H1 (cell line): ENCODE measurements around the gene CHN2. TPM values are rescaled to one million over a fixed set of nuclear protein-coding genes. Genes with fewer than 3 reads are reported as not detected.
A peak's percentile ranks its signal among the peaks of the same experiment; 100 is the strongest.

Experiments
- CTCF ChIA-PET: fragments of 300-600 bp; sonication (Branson Sonifier 250); formaldehyde crosslinking; loops from one replicate; lab custom pipeline; 2021; ENCODE audit not compliant: partially characterized antibody; lab: Charles Lee
- POLR2A ChIA-PET: fragments of 300-600 bp; sonication (Branson Sonifier 250); formaldehyde crosslinking; loops from one replicate; lab custom pipeline; 2021; ENCODE audit warnings: inconsistent platforms; ENCODE audit not compliant: partially characterized antibody; lab: Charles Lee
- DNase-seq, 2 experiments: peaks; one replicate each; pipeline versions ENCODE4 v3.0.0 to v3.0.0-alpha.2; 2010 to 2022; ENCODE audit warnings: low spot score in 2 of 2, low read depth in 1 of 2, mixed read lengths in 1 of 2
- FAIRE-seq: peaks from 2 replicates; lab custom pipeline; 2011; peaks lifted over from hg19 to GRCh38; lab: Jason Lieb, UNC
- H2AFZ ChIP-seq: 2 replicates; pipeline ENCODE4 v1.8.1; 2012; ENCODE audit warnings: low read length, inconsistent platforms
- H2AK5ac ChIP-seq: 2 replicates; pipeline ENCODE4 v1.6.1; 2013; ENCODE audit warnings: low read depth, low read length
- H2BK120ac ChIP-seq: replicated peaks from 2 replicates; pipeline ENCODE3; 2013; ENCODE audit warnings: low read depth, low read length, inconsistent platforms
- H2BK12ac ChIP-seq: 2 replicates; pipeline ENCODE4 v1.6.1; 2013; ENCODE audit warnings: low read depth, low read length
- H2BK15ac ChIP-seq: 2 replicates; pipeline ENCODE4 v1.6.1; 2013; ENCODE audit warnings: low read length
- H2BK20ac ChIP-seq: 2 replicates; pipeline ENCODE4 v1.6.1; 2013; ENCODE audit warnings: low read length
- H2BK5ac ChIP-seq: 2 replicates; pipeline ENCODE4 v1.6.1; 2013; ENCODE audit warnings: low read depth, low read length
- H3K14ac ChIP-seq: 2 replicates; pipeline ENCODE4 v1.6.1; 2013; ENCODE audit warnings: inconsistent platforms; ENCODE audit not compliant: insufficient read length
- H3K18ac ChIP-seq: 2 replicates; pipeline ENCODE4 v1.6.1; 2013; ENCODE audit warnings: low read length; ENCODE audit errors: extremely low read depth
- H3K23ac ChIP-seq: 2 replicates; pipeline ENCODE4 v1.6.1; 2013; ENCODE audit warnings: inconsistent platforms; ENCODE audit not compliant: insufficient read length
- H3K23me2 ChIP-seq: 2 replicates; pipeline ENCODE4 v1.6.1; 2013; ENCODE audit warnings: low read depth, low read length
- H3K27ac ChIP-seq: 2 replicates; pipeline ENCODE4 v1.6.1; 2011; ENCODE audit warnings: low read depth, low read length, inconsistent platforms
- H3K27me3 ChIP-seq, 4 experiments: replicated peaks in 1 of 4; 1 replicate in 1 of 4; 2 replicates in 3 of 4; pipeline versions ENCODE4 v1.6.1 to v1.8.1; 2011 to 2013; ENCODE audit warnings: low read length in 3 of 4, mild to moderate bottlenecking in 3 of 4, inconsistent platforms in 2 of 4, mixed read lengths in 2 of 4, moderate library complexity in 1 of 4; ENCODE audit not compliant: control insufficient read depth in 3 of 4, insufficient read depth in 3 of 4; ENCODE audit errors: extremely low read depth in 1 of 4
- H3K36me3 ChIP-seq, 4 experiments: 2 replicates each; pipeline versions ENCODE4 v1.6.1 to v1.8.1; 2011 to 2013; ENCODE audit warnings: mild to moderate bottlenecking in 4 of 4, low read length in 3 of 4, moderate library complexity in 2 of 4, control low read depth in 1 of 4, inconsistent platforms in 1 of 4; ENCODE audit not compliant: insufficient read depth in 4 of 4, control insufficient read depth in 2 of 4
- H3K4ac ChIP-seq: replicated peaks from 2 replicates; pipeline ENCODE3; 2013; ENCODE audit warnings: low read length, low read depth, mixed read lengths, inconsistent platforms; ENCODE audit not compliant: insufficient read length
- H3K4me1 ChIP-seq, 4 experiments: replicated peaks in 1 of 4; 1 replicate in 1 of 4; 2 replicates in 3 of 4; pipeline versions ENCODE4 v1.6.1 to v1.8.1; 2011 to 2013; ENCODE audit warnings: low read length in 3 of 4, inconsistent platforms in 2 of 4, mixed read lengths in 1 of 4; ENCODE audit not compliant: insufficient read depth in 4 of 4, control insufficient read depth in 3 of 4
- H3K4me2 ChIP-seq, 2 experiments: 2 replicates each; pipeline versions ENCODE4 v1.6.1 to v1.8.1; 2011 to 2013; ENCODE audit warnings: low read depth in 2 of 2, low read length in 2 of 2, control low read depth in 1 of 2, inconsistent platforms in 1 of 2, mild to moderate bottlenecking in 1 of 2; ENCODE audit not compliant: insufficient read depth in 1 of 2
- H3K4me3 ChIP-seq, 4 experiments: fragments of 200-600, 300-600 bp in 1 of 4; sonication (generic), shearing (Covaris generic), sonication (Bioruptor Twin) in 1 of 4; 2 replicates each; pipeline versions ENCODE4 v1.5.1 to v1.8.1; 2011 to 2016; ENCODE audit warnings: low read length in 4 of 4, low read depth in 3 of 4, control low read depth in 2 of 4, inconsistent platforms in 2 of 4, mild to moderate bottlenecking in 2 of 4, mixed read lengths in 1 of 4, moderate library complexity in 1 of 4; ENCODE audit not compliant: insufficient read depth in 2 of 4; ENCODE audit errors: extremely low read depth in 1 of 4
- H3K56ac ChIP-seq: replicated peaks from 2 replicates; pipeline ENCODE3; 2013; ENCODE audit warnings: low read depth, mild to moderate bottlenecking, mixed read lengths, low read length, inconsistent platforms; ENCODE audit not compliant: insufficient read length
- H3K79me1 ChIP-seq: 2 replicates; pipeline ENCODE4 v1.6.1; 2013; ENCODE audit warnings: low read depth, low read length, control low read depth
- H3K79me2 ChIP-seq, 2 experiments: 2 replicates each; pipeline versions ENCODE4 v1.6.1 to v1.8.1; 2012 to 2013; ENCODE audit warnings: low read length in 2 of 2, mild to moderate bottlenecking in 2 of 2, inconsistent platforms in 1 of 2; ENCODE audit not compliant: insufficient read depth in 2 of 2, control insufficient read depth in 1 of 2
- H3K9ac ChIP-seq, 4 experiments: replicated peaks in 1 of 4; 1 replicate in 1 of 4; 2 replicates in 3 of 4; pipeline versions ENCODE4 v1.6.1 to v1.8.1; 2011 to 2013; ENCODE audit warnings: low read depth in 3 of 4, low read length in 3 of 4, control low read depth in 2 of 4, mild to moderate bottlenecking in 2 of 4, moderate library complexity in 2 of 4, inconsistent platforms in 1 of 4; ENCODE audit errors: extremely low read depth in 1 of 4
- H3K9me3 ChIP-seq, 2 experiments: 2 replicates each; pipeline versions ENCODE4 v1.6.1 to v1.8.1; 2012 to 2013; ENCODE audit warnings: mild to moderate bottlenecking in 2 of 2, moderate library complexity in 2 of 2, control low read depth in 1 of 2, inconsistent platforms in 1 of 2, low read depth in 1 of 2, low read length in 1 of 2, mixed read lengths in 1 of 2; ENCODE audit not compliant: insufficient read depth in 2 of 2
- H4K20me1 ChIP-seq, 2 experiments: replicated peaks in 1 of 2; 2 replicates each; pipeline versions ENCODE3 to v1.8.1; 2011 to 2013; ENCODE audit warnings: inconsistent platforms in 2 of 2, low read length in 2 of 2, mild to moderate bottlenecking in 1 of 2; ENCODE audit not compliant: insufficient read depth in 2 of 2, control insufficient read depth in 1 of 2
- H4K5ac ChIP-seq: 2 replicates; pipeline ENCODE4 v1.6.1; 2013; ENCODE audit warnings: low read length, low read depth, mixed read lengths, inconsistent platforms; ENCODE audit not compliant: insufficient read length
- H4K8ac ChIP-seq: 2 replicates; pipeline ENCODE4 v1.8.0; 2013; ENCODE audit warnings: mild to moderate bottlenecking, moderate library complexity, low read length, inconsistent platforms; ENCODE audit not compliant: insufficient read depth; ENCODE audit errors: extremely low read depth
- H4K91ac ChIP-seq: replicated peaks from 2 replicates; pipeline ENCODE3; 2013; ENCODE audit warnings: low read length, mixed read lengths, inconsistent platforms; ENCODE audit not compliant: insufficient read length
- BACH1 ChIP-seq: IDR thresholded peaks from 2 replicates; pipeline ENCODE4 v1.6.1; 2012; ENCODE audit warnings: low read length, improper control_type of control experiment
- BCL11A ChIP-seq, 2 experiments: IDR thresholded peaks; one replicate each; pipeline ENCODE4 v1.6.1; 2011; ENCODE audit warnings: low read depth in 2 of 2, low read length in 2 of 2, mild to moderate bottlenecking in 2 of 2
- BRCA1 ChIP-seq: IDR thresholded peaks from 2 replicates; pipeline ENCODE4 v1.6.1; 2012; ENCODE audit warnings: low read depth, low read length, improper control_type of control experiment
- EP300 ChIP-seq, 2 experiments: IDR thresholded peaks; 1 replicate in 1 of 2; 2 replicates in 1 of 2; pipeline ENCODE4 v1.6.1; 2011 to 2012; ENCODE audit warnings: low read depth in 2 of 2, low read length in 2 of 2, mild to moderate bottlenecking in 2 of 2, borderline replicate concordance in 1 of 2, inconsistent platforms in 1 of 2, moderate library complexity in 1 of 2
- GABPA ChIP-seq: IDR thresholded peaks from 2 replicates; pipeline ENCODE4 v1.6.1; 2011; ENCODE audit warnings: mild to moderate bottlenecking, low read length, moderate library complexity, borderline replicate concordance; ENCODE audit not compliant: insufficient read depth
- HDAC2 ChIP-seq, 2 experiments: fragments of 300-600 bp in 1 of 2; sonication (generic) in 1 of 2; IDR thresholded peaks; 2 replicates each; pipeline ENCODE4 v1.6.1; 2011 to 2012; ENCODE audit warnings: low read depth in 2 of 2, low read length in 2 of 2, mild to moderate bottlenecking in 2 of 2, moderate library complexity in 2 of 2, borderline replicate concordance in 1 of 2, inconsistent platforms in 1 of 2
- NANOG ChIP-seq: IDR thresholded peaks from 2 replicates; pipeline ENCODE4 v1.6.1; 2011; ENCODE audit warnings: low read length, low read depth, mild to moderate bottlenecking, inconsistent platforms; ENCODE audit not compliant: insufficient read depth, poor library complexity, severe bottlenecking
- POU5F1 ChIP-seq: IDR thresholded peaks from 2 replicates; pipeline ENCODE4 v1.6.1; 2011; ENCODE audit warnings: low read depth, mild to moderate bottlenecking, low read length, moderate library complexity
- TAF7 ChIP-seq: optimal IDR thresholded peaks from 2 replicates; pipeline ENCODE3; 2011; ENCODE audit warnings: low read depth, mild to moderate bottlenecking, inconsistent platforms, low read length, moderate library complexity, borderline replicate concordance
- WGBS, 2 experiments: shearing (Covaris generic) in 1 of 2; methylation state at CpG; one replicate each; pipeline versions ENCODE4 v1.1.6 to v1.1.7; 2013 to 2015; ENCODE audit warnings: low lambda C conversion rate in 2 of 2, mixed read lengths in 2 of 2, inconsistent platforms in 1 of 2, low coverage in 1 of 2, missing lambda C conversion rate in 1 of 2; ENCODE audit not compliant: insufficient replicate concordance in 2 of 2, insufficient coverage in 1 of 2, insufficient read length in 1 of 2; ENCODE audit errors: extremely low coverage in 1 of 2, missing lambda C conversion rate in 1 of 2; 5-methylcytosine and 5-hydroxymethylcytosine counted together
- polyA plus RNA-seq, 7 experiments: library from polyadenylated mRNA; depleted of rRNA in 3 of 7; stranded (reverse) in 5 of 7; unstranded in 2 of 7; fragments of >200 nt in 5 of 7; fragments of 200-250 nt in 2 of 7; gene quantifications; 1 replicate in 5 of 7; 2 replicates in 1 of 7; 4 replicates in 1 of 7; pipeline versions ENCODE4 v1.2.1 to v1.2.3, GENCODE V29; 2011 to 2013; ENCODE audit warnings: missing spikeins in 2 of 7, mixed read lengths in 2 of 7
- total RNA-seq: library from RNA; stranded (reverse); fragmentation: NEBNext Ultra II Directional; extraction: Animal tissue kit (Norgen Biotek cat#: 25700); gene quantifications from 2 replicates; pipeline ENCODE4 v1.2.1, GENCODE V29; 2021
- TF ChIP-seq, protein P1 (sequence below): IDR thresholded peaks from 2 replicates; pipeline ENCODE4 v1.6.1; 2012; ENCODE audit warnings: inconsistent platforms
- TF ChIP-seq, protein P2 (sequence below): IDR thresholded peaks from 2 replicates; pipeline ENCODE4 v1.6.1; 2011; ENCODE audit warnings: low read length, improper control_type of control experiment

CHN2 gene
- total and polyA plus RNA-seq, 2 of the 8 experiments (the other 6 are each of a cell fraction or from before 2014, with no cell fraction given) = 2.9 to 4.8 TPM

DNA sequence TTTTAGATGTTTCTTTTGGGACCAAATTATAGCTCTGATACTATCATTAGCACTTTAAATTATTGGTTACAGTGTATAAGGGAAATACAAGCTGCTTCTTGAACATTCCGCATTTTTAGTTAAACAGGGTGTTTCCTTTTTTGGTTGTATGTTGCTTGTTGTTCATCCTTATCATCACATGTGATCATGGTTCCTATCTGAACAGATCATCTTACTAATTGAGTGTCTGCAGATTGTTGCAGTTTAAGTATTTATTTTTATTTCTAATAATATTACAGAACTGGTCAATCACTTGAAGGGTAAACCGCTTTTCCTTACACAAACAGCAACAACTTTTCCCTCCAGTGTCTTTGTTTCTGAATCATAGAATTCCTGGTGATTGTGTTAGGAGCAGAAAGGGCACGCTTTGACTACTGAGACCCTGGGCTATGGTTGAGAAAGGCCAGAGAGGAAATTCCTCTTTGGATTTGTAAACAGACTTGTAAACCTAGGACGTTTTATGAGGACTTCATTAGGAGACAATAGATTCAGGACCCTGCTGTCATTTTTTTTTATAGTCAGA is 37.2 kb downstream of the CHN2 start:
- H3K18ac ChIP-seq = no peak overlapping the region
- FAIRE-seq (no peak), DNase-seq (no peak)
- no peaks in the 10 kb centered on the region for H3K23me2 ChIP-seq
- no peak overlapping the region for H4K91ac ChIP-seq
- CTCF ChIA-PET = interaction anchor here (0.6 to 1.8 kb wide), 10 partner anchors 8 to 1625 kb away, joined by 3 to 5 read pairs (median 3); no protein-coding TSS in a partner anchor
- H3K36me3 ChIP-seq = no peaks in the 10 kb centered on the region
- WGBS, 2 experiments = 71% methylated on average over 4 of the region's 4 CpGs; no CpG with 5 or more reads in 1 of the 2 experiments
- no peak overlapping the region for H2BK20ac ChIP-seq
- no peak overlapping the region for H2BK120ac ChIP-seq
- no peaks in the 10 kb centered on the region; a peak in 1 of 7 replicates for H3K4me1 ChIP-seq
- no peak overlapping the region for H4K8ac ChIP-seq
- H3K79me1 ChIP-seq = no peaks in the 10 kb centered on the region
- no peak overlapping the region for H2AK5ac ChIP-seq
- no peak overlapping the region for H4K5ac ChIP-seq
- 0 out of 2 replicates have a peak overlapping the region, but pooled peaks have one; percentile 26 for H2AFZ ChIP-seq
- POLR2A ChIA-PET = no interaction called here
- no peak overlapping the region for H3K56ac ChIP-seq
- H3K4me3 ChIP-seq = no peak overlapping the region
- no peak overlapping the region for H3K27ac ChIP-seq
- H4K20me1 ChIP-seq = no peaks in the 10 kb centered on the region
- H3K9ac ChIP-seq = no peak overlapping the region
- no peaks in the 10 kb centered on the region for H3K27me3 ChIP-seq
- H3K4ac ChIP-seq = no peak overlapping the region
- H2BK15ac ChIP-seq = no peak overlapping the region
- no peak overlapping the region for H3K14ac ChIP-seq
- no peaks in the 10 kb centered on the region for H3K79me2 ChIP-seq
- no peak overlapping the region for H2BK12ac ChIP-seq
- no peak overlapping the region for H2BK5ac ChIP-seq
- no peak overlapping the region for H3K4me2 ChIP-seq
- no peak overlapping the region for H3K23ac ChIP-seq
- no peaks in the 10 kb centered on the region for H3K9me3 ChIP-seq
- TF ChIP-seq EP300 (IDR thresholded peaks at IDR 0.05; ENCODE audit: borderline replicate concordance in 1 of 2, low read depth in 2 of 2, low read length in 2 of 2) (no peak), BRCA1 (no peak), BCL11A (IDR thresholded peaks at IDR 0.05; ENCODE audit: low read depth in 2 of 2, low read length in 2 of 2) (no peak), POU5F1 (no peak), BACH1 (no peak), TAF7 (no peak), HDAC2 (IDR thresholded peaks at IDR 0.05; ENCODE audit: borderline replicate concordance in 1 of 2, low read depth in 2 of 2, low read length in 2 of 2) (no peak), NANOG (no peak), GABPA (no peak)
- TF ChIP-seq, protein P1, sequence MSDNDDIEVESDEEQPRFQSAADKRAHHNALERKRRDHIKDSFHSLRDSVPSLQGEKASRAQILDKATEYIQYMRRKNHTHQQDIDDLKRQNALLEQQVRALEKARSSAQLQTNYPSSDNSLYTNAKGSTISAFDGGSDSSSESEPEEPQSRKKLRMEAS = no peak
- TF ChIP-seq, protein P2, sequence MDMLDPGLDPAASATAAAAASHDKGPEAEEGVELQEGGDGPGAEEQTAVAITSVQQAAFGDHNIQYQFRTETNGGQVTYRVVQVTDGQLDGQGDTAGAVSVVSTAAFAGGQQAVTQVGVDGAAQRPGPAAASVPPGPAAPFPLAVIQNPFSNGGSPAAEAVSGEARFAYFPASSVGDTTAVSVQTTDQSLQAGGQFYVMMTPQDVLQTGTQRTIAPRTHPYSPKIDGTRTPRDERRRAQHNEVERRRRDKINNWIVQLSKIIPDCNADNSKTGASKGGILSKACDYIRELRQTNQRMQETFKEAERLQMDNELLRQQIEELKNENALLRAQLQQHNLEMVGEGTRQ = no peak
